IMR-90 (cell line): ENCODE results near the gene TSPEAR. TPM values are rescaled to one million over a fixed set of nuclear protein-coding genes. Genes with fewer than 3 reads are reported as not detected.

Source experiments
- ATAC-seq: fragments of 200-7000 bp; cut with Tn5 transposase; 2 replicates; pipeline ENCODE4 v1.9.1; 2020; ENCODE audit warnings: low read depth, mild to moderate bottlenecking, moderate library complexity
- BruUV-seq: library from RNA; stranded (reverse); fragments of 400-500 nt; replicated peaks from 2 replicates; lab custom pipeline; 2021; lab: Mats Ljungman, UMichigan
- CTCF ChIA-PET: fragments of 300-600 bp; formaldehyde crosslinking; extraction: SDS; loops from one replicate; lab custom pipeline; 2021; ENCODE audit warnings: antibody characterized with exemption; lab: Yijun Ruan, JAX
- POLR2A ChIA-PET: fragments of 300-600 bp; sonication (Branson Sonifier 250); formaldehyde crosslinking; loops from one replicate; lab custom pipeline; 2022; ENCODE audit warnings: antibody characterized with exemption; ENCODE audit not compliant: unreplicated experiment; lab: Charles Lee
- DNase-seq: peaks from one replicate; pipeline ENCODE4 v3.0.0; 2013
- H2AFZ ChIP-seq: replicated peaks from 2 replicates; pipeline ENCODE3; 2013; ENCODE audit warnings: low read length, mild to moderate bottlenecking; ENCODE audit not compliant: poor library complexity
- H2AK5ac ChIP-seq: 2 replicates; pipeline ENCODE4 v1.6.1; 2013; ENCODE audit warnings: low read depth, low read length, inconsistent platforms
- H2AK9ac ChIP-seq: replicated peaks from 2 replicates; pipeline ENCODE3; 2013; ENCODE audit warnings: mild to moderate bottlenecking, low read depth, low read length, moderate library complexity; ENCODE audit not compliant: poor library complexity
- H2BK120ac ChIP-seq: 2 replicates; pipeline ENCODE4 v1.6.1; 2013; ENCODE audit warnings: low read depth, low read length, inconsistent platforms
- H2BK15ac ChIP-seq: 3 replicates; pipeline ENCODE4 v1.6.1; 2013; ENCODE audit warnings: low read depth, low read length, inconsistent platforms
- H2BK20ac ChIP-seq: 2 replicates; pipeline ENCODE4 v1.6.1; 2013; ENCODE audit warnings: low read depth, mild to moderate bottlenecking, inconsistent platforms, low read length, moderate library complexity
- H2BK5ac ChIP-seq: 2 replicates; pipeline ENCODE4 v1.6.1; 2013; ENCODE audit warnings: mild to moderate bottlenecking, low read depth, low read length, inconsistent platforms; ENCODE audit not compliant: poor library complexity, severe bottlenecking
- H3K14ac ChIP-seq: replicated peaks from 2 replicates; pipeline ENCODE4 v1.6.1; 2013; ENCODE audit warnings: low read depth, low read length, inconsistent platforms
- H3K18ac ChIP-seq: 2 replicates; pipeline ENCODE4 v1.6.1; 2013; ENCODE audit warnings: low read depth, low read length, control low read depth
- H3K23ac ChIP-seq: 2 replicates; pipeline ENCODE4 v1.6.1; 2013; ENCODE audit warnings: low read depth, low read length, inconsistent platforms
- H3K27ac ChIP-seq: 2 replicates; pipeline ENCODE4 v1.5.1; 2013; ENCODE audit warnings: mild to moderate bottlenecking, control low read depth, low read length; ENCODE audit not compliant: insufficient read depth
- H3K27me3 ChIP-seq: 2 replicates; pipeline ENCODE4 v1.6.1; 2013; ENCODE audit warnings: low read length; ENCODE audit not compliant: control insufficient read depth, insufficient read depth
- H3K36me3 ChIP-seq: 2 replicates; pipeline ENCODE4 v1.6.1; 2013; ENCODE audit warnings: low read length, mixed read lengths; ENCODE audit not compliant: control insufficient read depth, insufficient read depth
- H3K4ac ChIP-seq: 2 replicates; pipeline ENCODE4 v1.6.1; 2013; ENCODE audit warnings: low read depth, low read length, inconsistent platforms
- H3K4me1 ChIP-seq: 2 replicates; pipeline ENCODE4 v1.6.1; 2013; ENCODE audit warnings: low read length, mixed read lengths; ENCODE audit not compliant: control insufficient read depth, insufficient read depth
- H3K4me2 ChIP-seq: 2 replicates; pipeline ENCODE4 v1.6.1; 2013; ENCODE audit warnings: low read depth, mild to moderate bottlenecking, control low read depth, low read length, moderate library complexity
- H3K4me3 ChIP-seq: 2 replicates; pipeline ENCODE4 v1.5.1; 2013; ENCODE audit warnings: low read depth, mild to moderate bottlenecking, control low read depth, low read length, moderate library complexity; ENCODE audit not compliant: insufficient read depth
- H3K56ac ChIP-seq: 2 replicates; pipeline ENCODE4 v1.6.1; 2013; ENCODE audit warnings: low read length, inconsistent platforms; ENCODE audit not compliant: insufficient read depth; ENCODE audit errors: extremely low read depth
- H3K79me1 ChIP-seq, 2 experiments: 2 replicates each; pipeline ENCODE4 v1.6.1; 2013; ENCODE audit warnings: low read length in 2 of 2, inconsistent platforms in 1 of 2, low read depth in 1 of 2
- H3K9ac ChIP-seq: 2 replicates; pipeline ENCODE4 v1.6.1; 2013; ENCODE audit warnings: low read depth, low read length, control low read depth
- H3K9me1 ChIP-seq: 2 replicates; pipeline ENCODE4 v1.6.1; 2013; ENCODE audit warnings: low read length, inconsistent platforms; ENCODE audit not compliant: insufficient read depth
- H3K9me3 ChIP-seq: 2 replicates; pipeline ENCODE4 v1.6.1; 2013; ENCODE audit warnings: low read length; ENCODE audit not compliant: control insufficient read depth, insufficient read depth
- H4K20me1 ChIP-seq: 2 replicates; pipeline ENCODE4 v1.6.1; 2013; ENCODE audit warnings: low read length, inconsistent platforms; ENCODE audit not compliant: insufficient read depth
- H4K5ac ChIP-seq: 2 replicates; pipeline ENCODE4 v1.6.1; 2013; ENCODE audit warnings: mild to moderate bottlenecking, low read depth, low read length, control low read depth
- H4K8ac ChIP-seq, 2 experiments: 2 replicates each; pipeline ENCODE4 v1.6.1; 2013; ENCODE audit warnings: low read depth in 2 of 2, low read length in 2 of 2, control low read depth in 1 of 2, inconsistent platforms in 1 of 2
- H4K91ac ChIP-seq: 2 replicates; pipeline ENCODE4 v1.6.1; 2013; ENCODE audit warnings: low read depth, low read length, inconsistent platforms; ENCODE audit not compliant: insufficient read depth
- BHLHE40 ChIP-seq: fragments of 150-350 bp; IDR thresholded peaks from 2 replicates; pipeline ENCODE4 v1.6.1; 2016; ENCODE audit warnings: mild to moderate bottlenecking, low read depth, low read length
- CEBPB ChIP-seq: IDR thresholded peaks from 2 replicates; pipeline ENCODE4 v1.6.1; 2012; ENCODE audit warnings: low read depth, low read length, improper control_type of control experiment
- CHD1 ChIP-seq: IDR thresholded peaks from 2 replicates; pipeline ENCODE4 v1.6.1; 2012; ENCODE audit warnings: low read depth, low read length, improper control_type of control experiment
- FOS ChIP-seq: fragments of 150-350 bp; IDR thresholded peaks from 2 replicates; pipeline ENCODE4 v1.6.1; 2016; ENCODE audit warnings: low read depth, low read length
- MAFK ChIP-seq: IDR thresholded peaks from 2 replicates; pipeline ENCODE4 v1.6.1; 2012; ENCODE audit warnings: low read depth, low read length, improper control_type of control experiment
- MAZ ChIP-seq: IDR thresholded peaks from 2 replicates; pipeline ENCODE4 v1.6.1; 2012; ENCODE audit warnings: low read depth, mild to moderate bottlenecking, low read length, improper control_type of control experiment, moderate library complexity, borderline replicate concordance
- MXI1 ChIP-seq: IDR thresholded peaks from 2 replicates; pipeline ENCODE4 v1.6.1; 2012; ENCODE audit warnings: low read depth, mild to moderate bottlenecking, low read length, moderate library complexity, borderline replicate concordance
- POLR2A ChIP-seq: IDR thresholded peaks from 2 replicates; pipeline ENCODE4 v1.6.1; 2012; ENCODE audit warnings: mild to moderate bottlenecking, low read depth, low read length
- RAD21 ChIP-seq: IDR thresholded peaks from 2 replicates; pipeline ENCODE4 v1.6.1; 2012; ENCODE audit warnings: low read length, improper control_type of control experiment
- RFX5 ChIP-seq: IDR thresholded peaks from 2 replicates; pipeline ENCODE4 v1.8.0; 2012; ENCODE audit warnings: low read depth, mild to moderate bottlenecking, low read length, moderate library complexity
- SMC3 ChIP-seq: fragments of 150-350 bp; IDR thresholded peaks from 2 replicates; pipeline ENCODE4 v1.6.1; 2016; ENCODE audit warnings: low read depth, mild to moderate bottlenecking, antibody characterized with exemption, low read length, moderate library complexity
- WGBS, 2 experiments: methylation state at CpG; one replicate each; pipeline versions ENCODE4 v1.1.5 to v1.1.7; 2013; ENCODE audit warnings: missing lambda C conversion rate in 2 of 2; ENCODE audit not compliant: insufficient read length in 1 of 2; ENCODE audit errors: extremely low coverage in 2 of 2; 5-methylcytosine and 5-hydroxymethylcytosine counted together
- dilution Hi-C: fragments of 300-500 bp; cut with HindIII; formaldehyde crosslinking; loops from one replicate; pipeline ENCODE4 v1.14.3; 2018; ENCODE audit warnings: low sequenced_read_pairs; ENCODE audit not compliant: unreplicated experiment
- in situ Hi-C: fragments of 300-500 bp; cut with MboI; formaldehyde crosslinking; loops from 3 replicates; pipeline ENCODE4 v1.14.3; 2019; ENCODE audit warnings: low sequenced_read_pairs, inconsistent platforms, mixed read lengths
- intact Hi-C: fragments of 100-400 bp; cut with micrococcal nuclease; formaldehyde crosslinking; loops from 2 replicates; pipeline ENCODE4 v1.10.0; 2022
- polyA plus RNA-seq, 3 experiments: library from polyadenylated mRNA; depleted of rRNA; stranded (reverse); fragments of >200 nt; gene quantifications; 2 replicates each; pipeline ENCODE4 v1.2.3, GENCODE V29; 2012; ENCODE audit warnings: low replicate concordance in 1 of 3
- total RNA-seq: library from RNA; depleted of rRNA; stranded (reverse); fragments of >200 nt; gene quantifications from 2 replicates; pipeline ENCODE4 v1.2.3, GENCODE V29; 2012
- TF ChIP-seq, protein P1 (sequence below): fragments of 150-350 bp; IDR thresholded peaks from 2 replicates; pipeline ENCODE4 v1.6.1; 2017; ENCODE audit warnings: mild to moderate bottlenecking, antibody characterized with exemption, low read length, low read depth
- TF ChIP-seq, protein P2 (sequence below): fragments of 150-350 bp; IDR thresholded peaks from 2 replicates; pipeline ENCODE4 v1.6.1; 2016; ENCODE audit warnings: low read depth, mild to moderate bottlenecking, low read length, moderate library complexity, borderline replicate concordance

Gene TSPEAR
- total and polyA plus RNA-seq, 2 of the 4 experiments (the other 2 are of a cell fraction): not detected

DNA sequence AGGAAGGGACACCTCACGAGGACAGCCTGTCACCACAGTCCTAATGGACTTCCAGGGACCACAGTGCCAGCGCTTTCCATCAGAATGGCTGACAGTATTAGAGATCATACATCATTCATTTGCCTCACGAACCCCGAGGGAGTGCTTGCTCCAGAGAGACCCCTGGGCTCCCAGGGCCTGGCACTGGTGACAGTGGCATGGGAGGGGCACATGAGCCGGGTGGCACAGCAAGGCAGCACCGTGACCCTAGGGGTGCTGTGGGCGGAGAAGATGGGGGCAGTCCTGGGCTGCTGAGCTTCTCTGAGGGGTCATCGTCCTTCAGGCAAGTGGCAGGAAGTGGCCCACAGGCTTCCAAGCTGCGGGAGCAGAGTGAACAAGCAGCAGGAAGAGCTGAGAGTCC lies 16.4 kb upstream of the TSPEAR start:
- TF ChIP-seq MXI1 (no peak), RFX5 (no peak), CHD1 (no peak), MAZ (no peak), RAD21 (no peak), SMC3 (no peak), FOS (no peak), BHLHE40 (no peak), CEBPB (no peak), POLR2A (no peak), MAFK (no peak)
- TF ChIP-seq, protein P1, sequence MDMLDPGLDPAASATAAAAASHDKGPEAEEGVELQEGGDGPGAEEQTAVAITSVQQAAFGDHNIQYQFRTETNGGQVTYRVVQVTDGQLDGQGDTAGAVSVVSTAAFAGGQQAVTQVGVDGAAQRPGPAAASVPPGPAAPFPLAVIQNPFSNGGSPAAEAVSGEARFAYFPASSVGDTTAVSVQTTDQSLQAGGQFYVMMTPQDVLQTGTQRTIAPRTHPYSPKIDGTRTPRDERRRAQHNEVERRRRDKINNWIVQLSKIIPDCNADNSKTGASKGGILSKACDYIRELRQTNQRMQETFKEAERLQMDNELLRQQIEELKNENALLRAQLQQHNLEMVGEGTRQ: no peak
- TF ChIP-seq, protein P2, sequence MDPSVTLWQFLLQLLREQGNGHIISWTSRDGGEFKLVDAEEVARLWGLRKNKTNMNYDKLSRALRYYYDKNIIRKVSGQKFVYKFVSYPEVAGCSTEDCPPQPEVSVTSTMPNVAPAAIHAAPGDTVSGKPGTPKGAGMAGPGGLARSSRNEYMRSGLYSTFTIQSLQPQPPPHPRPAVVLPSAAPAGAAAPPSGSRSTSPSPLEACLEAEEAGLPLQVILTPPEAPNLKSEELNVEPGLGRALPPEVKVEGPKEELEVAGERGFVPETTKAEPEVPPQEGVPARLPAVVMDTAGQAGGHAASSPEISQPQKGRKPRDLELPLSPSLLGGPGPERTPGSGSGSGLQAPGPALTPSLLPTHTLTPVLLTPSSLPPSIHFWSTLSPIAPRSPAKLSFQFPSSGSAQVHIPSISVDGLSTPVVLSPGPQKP: no peak
- DNase-seq (no peak), ATAC-seq (no peak)
- Histone ChIP-seq H2BK120ac (no peak overlapping the region), H3K4me1 (no peaks in the 10 kb centered on the region), H3K56ac (no peak overlapping the region), H2BK20ac (no peak overlapping the region), H3K36me3 (no peaks in the 10 kb centered on the region), H2AK9ac (no peak overlapping the region), H3K23ac (no peak overlapping the region), H3K4ac (no peak overlapping the region), H4K8ac (no peak overlapping the region), H3K9me3 (no peaks in the 10 kb centered on the region), H3K9ac (no peak overlapping the region), H2AK5ac (no peak overlapping the region), H2BK15ac (no peak overlapping the region), H4K5ac (no peak overlapping the region), H3K4me2 (no peak overlapping the region), H3K18ac (no peak overlapping the region), H3K27me3 (peaks cover 42% of the 10 kb centered on the region), H3K79me1 (no peaks in the 10 kb centered on the region), H2BK5ac (no peak overlapping the region), H4K20me1 (no peaks in the 10 kb centered on the region), H3K9me1 (no peaks in the 10 kb centered on the region), H3K4me3 (no peak overlapping the region), H3K27ac (no peak overlapping the region), H2AFZ (no peak overlapping the region), H4K91ac (no peak overlapping the region), H3K14ac (no peak overlapping the region)
- no TSS peak for BruUV-seq
- in situ Hi-C loops (no loop called here), intact Hi-C loops (no loop called here), dilution Hi-C loops (no loop called here)
- WGBS, 2 experiments: 54% methylated on average over 4 of the region's 9 CpGs; no CpG with 5 or more reads in 1 of the 2 experiments
- CTCF ChIA-PET: no interaction called here
- POLR2A ChIA-PET: no interaction called here
